Measurements from ENCODE around the gene HSP90AB1.

Gene HSP90AB1

GRCh38 chr6:44301106-44301505, 54.2 kb downstream of the HSP90AB1 start:
- H3K27ac ChIP-seq = no peak overlapping the region
- no peak for TF ChIP-seq ZFX (IDR thresholded peaks at IDR 0.05)

- no peak for TF ChIP-seq ZFX (IDR thresholded peaks at IDR 0.05)
- TF ChIP-seq, protein P1, sequence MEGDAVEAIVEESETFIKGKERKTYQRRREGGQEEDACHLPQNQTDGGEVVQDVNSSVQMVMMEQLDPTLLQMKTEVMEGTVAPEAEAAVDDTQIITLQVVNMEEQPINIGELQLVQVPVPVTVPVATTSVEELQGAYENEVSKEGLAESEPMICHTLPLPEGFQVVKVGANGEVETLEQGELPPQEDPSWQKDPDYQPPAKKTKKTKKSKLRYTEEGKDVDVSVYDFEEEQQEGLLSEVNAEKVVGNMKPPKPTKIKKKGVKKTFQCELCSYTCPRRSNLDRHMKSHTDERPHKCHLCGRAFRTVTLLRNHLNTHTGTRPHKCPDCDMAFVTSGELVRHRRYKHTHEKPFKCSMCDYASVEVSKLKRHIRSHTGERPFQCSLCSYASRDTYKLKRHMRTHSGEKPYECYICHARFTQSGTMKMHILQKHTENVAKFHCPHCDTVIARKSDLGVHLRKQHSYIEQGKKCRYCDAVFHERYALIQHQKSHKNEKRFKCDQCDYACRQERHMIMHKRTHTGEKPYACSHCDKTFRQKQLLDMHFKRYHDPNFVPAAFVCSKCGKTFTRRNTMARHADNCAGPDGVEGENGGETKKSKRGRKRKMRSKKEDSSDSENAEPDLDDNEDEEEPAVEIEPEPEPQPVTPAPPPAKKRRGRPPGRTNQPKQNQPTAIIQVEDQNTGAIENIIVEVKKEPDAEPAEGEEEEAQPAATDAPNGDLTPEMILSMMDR (conservative IDR thresholded peaks at IDR 0.05) = no peak
- H3K27ac ChIP-seq = no peak overlapping the region
Observed at GRCh38 chr6:44301782-44302564, 55.1 kb downstream of the HSP90AB1 start.

DNA sequence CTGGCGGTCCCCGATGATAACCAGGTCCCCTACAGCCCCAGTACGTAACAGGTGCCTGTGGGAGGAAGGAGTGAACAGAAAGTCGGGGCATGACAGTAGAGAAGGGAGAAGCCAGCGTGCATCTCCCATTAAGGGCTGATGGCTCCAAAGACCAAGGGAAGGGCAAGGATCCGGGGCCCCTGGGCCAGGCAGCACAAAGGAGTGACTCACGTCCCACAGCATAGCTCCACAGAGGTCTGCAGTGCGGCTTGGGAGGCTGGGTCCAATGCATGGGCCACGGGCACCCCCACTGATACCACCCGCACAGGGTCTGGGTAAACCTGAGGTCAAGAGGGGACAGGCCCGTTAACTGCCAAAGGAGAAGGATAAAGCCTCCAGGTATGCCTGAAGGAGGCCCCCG, 56.0 kb downstream of the HSP90AB1 start:
- TF ChIP-seq, protein P1 (conservative IDR thresholded peaks at IDR 0.05) = no peak
- no peak for TF ChIP-seq ZFX (IDR thresholded peaks at IDR 0.05)
- H3K27ac ChIP-seq = no peak overlapping the region
